H1 (cell line): ENCODE data around the gene PYGB. TPM values are rescaled to one million over a fixed set of nuclear protein-coding genes. Genes with fewer than 3 reads are reported as not detected.

Experiments
- E2F6 ChIP-seq: IDR thresholded peaks from 2 replicates; pipeline ENCODE4 v1.6.1; 2012; ENCODE audit warnings: inconsistent platforms
- EP300 ChIP-seq, 2 experiments: IDR thresholded peaks; 1 replicate in 1 of 2; 2 replicates in 1 of 2; pipeline ENCODE4 v1.6.1; 2011 to 2012; ENCODE audit warnings: low read depth in 2 of 2, low read length in 2 of 2, mild to moderate bottlenecking in 2 of 2, borderline replicate concordance in 1 of 2, inconsistent platforms in 1 of 2, moderate library complexity in 1 of 2
- KDM1A ChIP-seq: fragments of 200-600, 300-600 bp; sonication (generic); IDR thresholded peaks from 2 replicates; pipeline ENCODE4 v1.7.1; 2016; ENCODE audit warnings: mild to moderate bottlenecking, low read length, borderline replicate concordance
- SIN3A ChIP-seq, 2 experiments: IDR thresholded peaks in 1 of 2; conservative IDR thresholded peaks in 1 of 2; 2 replicates each; pipeline ENCODE4 v1.6.1; 2011 to 2012; ENCODE audit warnings: low read length in 2 of 2, improper control_type of control experiment in 1 of 2, low read depth in 1 of 2, mild to moderate bottlenecking in 1 of 2
- SP4 ChIP-seq: IDR thresholded peaks from 2 replicates; pipeline ENCODE4 v1.6.1; 2012; ENCODE audit warnings: low read length, inconsistent platforms
- polyA plus RNA-seq, 7 experiments: library from polyadenylated mRNA; depleted of rRNA in 3 of 7; stranded (reverse) in 5 of 7; unstranded in 2 of 7; fragments of >200 nt in 5 of 7; fragments of 200-250 nt in 2 of 7; gene quantifications; 1 replicate in 5 of 7; 2 replicates in 1 of 7; 4 replicates in 1 of 7; pipeline versions ENCODE4 v1.2.1 to v1.2.3, GENCODE V29; 2011 to 2013; ENCODE audit warnings: missing spikeins in 2 of 7, mixed read lengths in 2 of 7
- total RNA-seq: library from RNA; stranded (reverse); fragmentation: NEBNext Ultra II Directional; extraction: Animal tissue kit (Norgen Biotek cat#: 25700); gene quantifications from 2 replicates; pipeline ENCODE4 v1.2.1, GENCODE V29; 2021

The PYGB gene
- total and polyA plus RNA-seq, 2 of the 8 experiments (the other 6 are each of a cell fraction or from before 2014, with no cell fraction given), result 26.6 to 56.0 TPM

DNA sequence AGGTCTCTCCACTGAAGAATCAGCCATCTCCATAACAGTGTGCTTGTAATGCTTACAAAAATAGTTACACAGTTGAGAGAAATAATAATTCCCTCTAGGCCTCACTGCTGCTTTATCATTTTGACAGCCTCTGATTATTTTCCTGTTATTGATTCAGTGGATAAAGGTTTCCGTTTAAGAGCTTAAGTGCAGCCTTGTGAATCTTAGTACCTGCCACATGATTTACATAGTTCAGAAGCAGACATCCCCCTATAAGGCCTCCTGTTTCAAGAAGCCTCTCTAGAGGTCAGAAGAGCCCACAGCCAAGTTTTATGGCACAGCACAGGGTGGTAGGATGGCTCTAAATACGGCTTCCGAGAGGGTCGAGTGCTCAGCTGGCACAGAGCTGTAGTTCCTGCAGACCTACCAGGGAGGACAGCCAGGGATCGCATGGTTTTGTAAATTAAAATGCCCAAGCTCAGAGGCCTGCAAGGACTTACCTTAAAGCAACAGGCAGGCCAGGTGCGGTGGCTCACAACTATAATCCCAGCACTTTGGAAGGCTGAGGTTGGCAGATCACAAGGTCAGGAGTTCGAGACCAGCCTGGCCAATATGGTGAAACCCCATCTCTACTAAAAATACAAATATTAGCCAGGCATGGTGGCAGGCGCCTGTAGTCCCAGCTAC, 17.6 kb upstream of the PYGB start (continued):
- TF ChIP-seq SIN3A (conservative IDR thresholded peaks at IDR 0.05 in 1 of 2, IDR thresholded peaks at IDR 0.05 in 1 of 2; ENCODE audit: low read depth in 1 of 2, low read length in 2 of 2) (no peak), E2F6 (no peak), EP300 (IDR thresholded peaks at IDR 0.05; ENCODE audit: borderline replicate concordance in 1 of 2, low read depth in 2 of 2, low read length in 2 of 2) (no peak), KDM1A (no peak), SP4 (no peak)
